Calu3 (cell line): ENCODE measurements around the gene SACM1L. TPM values are rescaled to one million over a fixed set of nuclear protein-coding genes. Genes with fewer than 3 reads are reported as not detected.
"Not testable (repeated sequence)": the region's sequence is repeated elsewhere in the genome, so short reads cannot be mapped to it uniquely, and the experiment has no call there.

ENCODE experiments used
- BruUV-seq: library from RNA; stranded (reverse); fragments of 400-500 nt; replicated peaks from 2 replicates; lab custom pipeline; 2021; lab: Mats Ljungman, UMichigan
- CTCF ChIA-PET: fragments of 300-600 bp; sonication (Branson Sonifier 250); formaldehyde crosslinking; loops from one replicate; lab custom pipeline; 2022; ENCODE audit warnings: antibody characterized with exemption; lab: Charles Lee
- DNase-seq: peaks from one replicate; pipeline ENCODE4 v3.0.0; 2022
- H3K27ac Mint-ChIP-seq: one replicate; pipeline ENCODE4 v1.8.0; 2022; ENCODE audit warnings: mixed read lengths; ENCODE audit not compliant: unreplicated experiment
- H3K27me3 Mint-ChIP-seq: one replicate; pipeline ENCODE4 v1.8.0; 2022; ENCODE audit warnings: mixed read lengths; ENCODE audit not compliant: unreplicated experiment
- H3K36me3 Mint-ChIP-seq: one replicate; pipeline ENCODE4 v1.8.0; 2022; ENCODE audit warnings: mild to moderate bottlenecking, moderate library complexity, mixed read lengths; ENCODE audit not compliant: insufficient read depth, unreplicated experiment
- H3K4me1 Mint-ChIP-seq: one replicate; pipeline ENCODE4 v1.8.0; 2022; ENCODE audit warnings: mild to moderate bottlenecking, low read depth, mixed read lengths; ENCODE audit not compliant: unreplicated experiment
- H3K4me3 Mint-ChIP-seq: one replicate; pipeline ENCODE4 v1.8.0; 2022; ENCODE audit warnings: mild to moderate bottlenecking, low read depth, moderate library complexity, mixed read lengths; ENCODE audit not compliant: unreplicated experiment
- H3K9me3 Mint-ChIP-seq: one replicate; pipeline ENCODE4 v1.8.0; 2022; ENCODE audit warnings: low read depth, mixed read lengths; ENCODE audit not compliant: unreplicated experiment
- CTCF ChIP-seq: fragments of 200-600 bp; IDR thresholded peaks from one replicate; pipeline ENCODE4 v1.8.0; 2022; ENCODE audit warnings: antibody characterized with exemption; ENCODE audit not compliant: unreplicated experiment
- intact Hi-C: fragments of 100-400 bp; cut with micrococcal nuclease; formaldehyde crosslinking; loops from one replicate; pipeline ENCODE4 v1.10.0; 2022; ENCODE audit not compliant: unreplicated experiment
- total RNA-seq: library from RNA; stranded (reverse); gene quantifications from 2 replicates; pipeline ENCODE4 v1.2.3, GENCODE V29; 2022

Gene SACM1L
- total RNA-seq, 1 experiment from 2014 or later = 40.5 TPM

- no peak overlapping the region for H3K4me3 Mint-ChIP-seq
- DNase-seq = no peak
- H3K27ac Mint-ChIP-seq = no peak overlapping the region
- no TSS peak for BruUV-seq
- peaks cover 5% of the 10 kb centered on the region for H3K36me3 Mint-ChIP-seq
- TF ChIP-seq CTCF = no peak
- intact Hi-C loops = no loop called here
- H3K27me3 Mint-ChIP-seq = no peaks in the 10 kb centered on the region
- no peaks in the 10 kb centered on the region for H3K9me3 Mint-ChIP-seq
- CTCF ChIA-PET = no interaction called here
- no peaks in the 10 kb centered on the region for H3K4me1 Mint-ChIP-seq
Measured at GRCh38 chr3:45746165-45746776, 57.1 kb downstream of the SACM1L start.

GRCh38 chr3:45746777-45747622 lies 57.8 kb downstream of the SACM1L start:
- H3K9me3 Mint-ChIP-seq = no peaks in the 10 kb centered on the region
- CTCF ChIA-PET = no interaction called here
- H3K36me3 Mint-ChIP-seq = peaks cover 5% of the 10 kb centered on the region
- no peak overlapping the region for H3K27ac Mint-ChIP-seq
- TF ChIP-seq CTCF = no peak
- no peak overlapping the region for H3K4me3 Mint-ChIP-seq
- H3K4me1 Mint-ChIP-seq = no peaks in the 10 kb centered on the region
- no peak for DNase-seq
- no peaks in the 10 kb centered on the region for H3K27me3 Mint-ChIP-seq
- intact Hi-C loops = no loop called here
- BruUV-seq = no TSS peak

GRCh38 chr3:45748068-45748467 lies 58.9 kb downstream of the SACM1L start:
- Mint-ChIP-seq H3K4me3 (no peak overlapping the region), H3K4me1 (no peaks in the 10 kb centered on the region), H3K36me3 (peaks cover 5% of the 10 kb centered on the region), H3K27me3 (no peaks in the 10 kb centered on the region), H3K9me3 (no peaks in the 10 kb centered on the region), H3K27ac (no peak overlapping the region)
- no peak for DNase-seq
- CTCF ChIA-PET = no interaction called here
- BruUV-seq = no TSS peak
- no peak for TF ChIP-seq CTCF
- intact Hi-C loops = no loop called here

GRCh38 chr3:45749036-45749600 lies 59.9 kb downstream of the SACM1L start:
- intact Hi-C loops, H3K4me3 Mint-ChIP-seq: not testable (repeated sequence)
- CTCF ChIA-PET = interaction anchor here (0.7 kb wide), 1 partner anchor 98 kb away, joined by 4 read pairs; no protein-coding TSS in a partner anchor

More at GRCh38 chr3:45749036-45749600, 59.9 kb downstream of the SACM1L start:
- not testable (repeated sequence) for H3K27me3 Mint-ChIP-seq, H3K36me3 Mint-ChIP-seq, H3K9me3 Mint-ChIP-seq, DNase-seq, H3K27ac Mint-ChIP-seq, H3K4me1 Mint-ChIP-seq, BruUV-seq
